ENCODE data around the gene IPO13.

The IPO13 gene

GRCh38 chr1:44012941-44013609 lies 66.3 kb downstream of the IPO13 start:
- DNase-seq, result no peak

- DNase-seq, result no peak
These were observed 67.2 kb downstream of the IPO13 start for GRCh38 chr1:44013949-44014348.

GRCh38 chr1:44014365-44015104 lies 67.8 kb downstream of the IPO13 start:
- no peak for DNase-seq

- DNase-seq, result no peak
These were observed 68.5 kb downstream of the IPO13 start for GRCh38 chr1:44015206-44015605.

DNA sequence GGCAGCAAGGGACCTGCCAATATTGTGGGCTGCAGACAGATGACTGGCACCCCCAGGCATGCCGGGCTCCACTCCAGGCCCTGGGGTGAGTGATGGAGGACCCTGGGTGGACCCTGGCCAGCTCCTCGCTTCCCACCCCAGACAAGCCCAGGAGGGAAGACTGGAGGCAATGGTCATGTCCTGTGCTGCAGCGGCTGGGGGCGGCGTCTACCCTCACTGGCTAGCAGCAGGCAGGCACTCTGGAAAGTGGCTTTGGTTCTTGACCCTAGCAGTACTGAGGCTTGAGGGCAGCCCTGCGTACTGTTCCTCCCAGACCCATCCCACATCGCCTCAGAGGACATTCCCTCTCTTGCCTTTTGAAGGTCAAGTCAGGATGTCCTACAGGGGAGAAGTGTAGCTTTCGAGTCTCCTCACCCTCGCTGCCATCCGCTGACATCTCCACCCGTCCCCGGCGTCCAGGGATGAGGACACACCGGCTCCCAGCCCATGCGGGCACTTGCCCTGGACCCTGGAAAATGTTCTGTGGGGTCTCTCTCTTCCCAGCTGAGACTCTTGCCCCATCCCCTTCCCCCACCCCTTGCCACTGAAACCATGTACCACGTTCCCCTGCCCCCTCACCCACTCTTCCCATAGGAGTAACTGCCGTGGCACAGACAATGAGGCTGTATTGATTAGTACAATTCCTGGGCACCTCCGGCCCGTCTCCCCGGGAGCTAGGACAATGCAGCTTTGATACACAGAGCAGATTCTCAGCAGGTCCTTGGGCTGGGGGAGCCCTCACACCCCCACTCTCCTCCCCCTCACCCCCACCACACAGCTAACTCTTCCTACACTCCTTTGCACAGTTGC lies 69.5 kb downstream of the IPO13 start:
- DNase-seq, result no peak

GRCh38 chr1:44016890-44017400 lies 70.2 kb downstream of the IPO13 start:
- no peak for DNase-seq

Measured in activated T-cell treated with anti-CD3 and anti-CD28 coated beads, Interleukin-2, amount 50 U/mL, for 1 hour (primary cell).